Measurements from ENCODE around the gene PPIF.
"Not testable (repeated sequence)": the region's sequence is repeated elsewhere in the genome, so short reads cannot be mapped to it uniquely, and the experiment has no call there.

The PPIF gene

GRCh38 chr10:79329529-79329928 lies 17.7 kb upstream of the PPIF start:
- DNase-seq, result no peak

GRCh38 chr10:79331226-79331625 lies 16.0 kb upstream of the PPIF start:
- DNase-seq, result no peak

- no peak for DNase-seq
Observed at GRCh38 chr10:79331709-79332108, 15.6 kb upstream of the PPIF start.

- DNase-seq, result not testable (repeated sequence)
Observed at GRCh38 chr10:79332610-79333315, 14.5 kb upstream of the PPIF start.

GRCh38 chr10:79333513-79333912 lies 13.8 kb upstream of the PPIF start:
- no peak for DNase-seq

GRCh38 chr10:79334573-79334972 lies 12.7 kb upstream of the PPIF start:
- no peak for DNase-seq

GRCh38 chr10:79335094-79335469 lies 12.2 kb upstream of the PPIF start:
- DNase-seq, result no peak

GRCh38 chr10:79335470-79336235 lies 11.6 kb upstream of the PPIF start:
- DNase-seq, result no peak

GRCh38 chr10:79336276-79336675 lies 11.0 kb upstream of the PPIF start:
- no peak for DNase-seq

GRCh38 chr10:79336739-79337138 lies 10.5 kb upstream of the PPIF start:
- no peak for DNase-seq

- not testable (repeated sequence) for DNase-seq
Observed at GRCh38 chr10:79337783-79338469, 9.3 kb upstream of the PPIF start.

GRCh38 chr10:79339266-79339665 lies 8.0 kb upstream of the PPIF start:
- no peak for DNase-seq

- DNase-seq, result no peak
Observed at GRCh38 chr10:79340646-79341244, 6.5 kb upstream of the PPIF start.

GRCh38 chr10:79342295-79342761 lies 4.9 kb upstream of the PPIF start:
- no peak for DNase-seq

- no peak for DNase-seq
Observed at GRCh38 chr10:79342811-79343561, 4.3 kb upstream of the PPIF start.

GRCh38 chr10:79344502-79345195 lies 2.6 kb upstream of the PPIF start:
- DNase-seq, result no peak

GRCh38 chr10:79345241-79346011 lies 1.8 kb upstream of the PPIF start:
- no peak for DNase-seq

GRCh38 chr10:79346012-79346340 lies 1.3 kb upstream of the PPIF start:
- no peak for DNase-seq

- no peak for DNase-seq
Observed at GRCh38 chr10:79346388-79347225, 662 bp upstream of the PPIF start.

All from right kidney (tissue), 1 donor.